Central memory CD4-positive, alpha-beta T cell (primary cell): ENCODE data around the gene HMGB2.

Experiments
- DNase-seq: peaks from one replicate; pipeline ENCODE4 v3.0.0; 2022

HMGB2 gene

GRCh38 chr4:173288296-173288695, 45.9 kb downstream of the HMGB2 start:
- DNase-seq = peak; percentile 48

GRCh38 chr4:173287486-173287885, 46.7 kb downstream of the HMGB2 start:
- DNase-seq = no peak

GRCh38 chr4:173284463-173284862, 49.7 kb downstream of the HMGB2 start:
- DNase-seq = no peak

GRCh38 chr4:173282626-173283025, 51.5 kb downstream of the HMGB2 start:
- no peak for DNase-seq

- no peak for DNase-seq
Measured at GRCh38 chr4:173282256-173282562, 51.9 kb downstream of the HMGB2 start.

DNA sequence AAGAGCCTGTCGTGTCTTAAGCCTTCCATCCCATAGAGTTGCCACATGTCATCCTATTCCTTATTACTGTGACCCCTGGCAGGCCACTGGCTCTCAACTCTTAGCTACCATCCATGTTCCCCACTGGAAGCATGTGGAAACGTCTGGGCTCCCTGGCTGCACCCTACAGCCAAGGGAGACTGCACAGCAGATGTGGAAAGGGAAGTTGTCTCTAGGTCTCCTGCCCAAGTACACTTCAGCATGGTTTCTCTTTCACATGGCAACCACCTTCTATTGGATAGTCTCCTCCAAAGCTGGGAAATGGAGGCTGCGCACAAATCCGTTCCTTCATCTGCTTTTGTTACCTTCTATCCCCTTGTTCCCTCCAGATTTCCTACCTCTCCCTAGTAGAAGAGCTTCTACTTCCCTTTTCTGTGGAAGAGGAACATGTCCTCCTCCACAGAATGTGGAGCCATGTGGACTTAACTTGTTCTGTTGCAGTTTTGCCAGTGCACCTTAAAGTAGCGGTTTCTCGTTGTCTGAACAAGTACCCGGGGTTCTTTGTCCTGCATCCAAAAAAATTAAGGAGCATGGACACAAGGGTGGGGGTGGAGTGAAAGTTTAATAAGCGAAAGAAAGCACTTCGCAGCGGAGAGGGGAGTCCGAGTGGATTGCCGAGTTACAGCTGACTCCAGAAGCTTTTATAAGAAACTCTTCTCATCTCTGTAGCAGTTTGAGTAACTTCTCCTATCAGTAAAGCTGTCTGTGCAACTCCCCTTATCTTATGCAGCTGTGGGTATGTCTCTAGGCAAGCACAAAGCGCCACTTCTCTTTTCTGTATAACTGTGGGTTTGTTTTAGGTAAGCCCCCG, 52.5 kb downstream of the HMGB2 start:
- DNase-seq = no peak
